ENCODE data around the gene TMEM61.
A peak's percentile ranks its signal among the peaks of the same experiment; 100 is the strongest.
"Not testable (repeated sequence)": the region's sequence is repeated elsewhere in the genome, so short reads cannot be mapped to it uniquely, and the experiment has no call there.

TMEM61 gene

GRCh38 chr1:54980528-54981241 is at the start of gene TMEM61:
Gene TMEM61, plus strand, starts transcription at chr1:54980628. Its CDS starts 438 bp downstream, at chr1:54981066.
- no peak for DNase-seq

- no peak for DNase-seq
Measured at GRCh38 chr1:54931275-54931840, 49.1 kb upstream of the TMEM61 start.

- not testable (repeated sequence) for DNase-seq
Measured at GRCh38 chr1:54934081-54934480, 46.3 kb upstream of the TMEM61 start.

- no peak for DNase-seq
Measured at GRCh38 chr1:54934869-54935268, 45.6 kb upstream of the TMEM61 start.

GRCh38 chr1:54936791-54937190 is 43.6 kb upstream of the TMEM61 start:
- DNase-seq: no peak

- no peak for DNase-seq
Measured at GRCh38 chr1:54937469-54937868, 43.0 kb upstream of the TMEM61 start.

GRCh38 chr1:54938955-54939354 is 41.5 kb upstream of the TMEM61 start:
- DNase-seq: peak; percentile 44

GRCh38 chr1:54940042-54940441 is 40.4 kb upstream of the TMEM61 start:
- DNase-seq: no peak

GRCh38 chr1:54942976-54943375 is 37.5 kb upstream of the TMEM61 start:
- no peak for DNase-seq

GRCh38 chr1:54944610-54945392 is 35.6 kb upstream of the TMEM61 start:
- peak; percentile 89 for DNase-seq

- no peak for DNase-seq
Measured at GRCh38 chr1:54945393-54945936, 35.0 kb upstream of the TMEM61 start.

GRCh38 chr1:54947540-54947939 is 32.9 kb upstream of the TMEM61 start:
- no peak for DNase-seq

GRCh38 chr1:54949053-54949452 is 31.4 kb upstream of the TMEM61 start:
- DNase-seq: no peak

- DNase-seq: no peak
Measured at GRCh38 chr1:54950006-54950368, 30.4 kb upstream of the TMEM61 start.

GRCh38 chr1:54950369-54951163 is 29.9 kb upstream of the TMEM61 start:
- DNase-seq: peak; percentile 88

GRCh38 chr1:54951810-54952226 is 28.6 kb upstream of the TMEM61 start:
- DNase-seq: no peak

- DNase-seq: no peak
Measured at GRCh38 chr1:54952950-54953718, 27.3 kb upstream of the TMEM61 start.

GRCh38 chr1:54953846-54954245 is 26.6 kb upstream of the TMEM61 start:
- no peak for DNase-seq

GRCh38 chr1:54955359-54955758 is 25.1 kb upstream of the TMEM61 start:
- DNase-seq: no peak

GRCh38 chr1:54956726-54957125 is 23.7 kb upstream of the TMEM61 start:
- no peak for DNase-seq

- no peak for DNase-seq
Measured at GRCh38 chr1:54959241-54959640, 21.2 kb upstream of the TMEM61 start.
